CD14-positive monocyte (primary cell): ENCODE results near the gene ZSWIM1. TPM values are rescaled to one million over a fixed set of nuclear protein-coding genes. Genes with fewer than 3 reads are reported as not detected.

Source experiments
- DNase-seq, 3 donors: peaks; one replicate each; pipeline ENCODE4 v3.0.0-alpha.2; 2011 to 2022
- H2AFZ ChIP-seq: 2 replicates; pipeline ENCODE4 v1.6.0; 2012; ENCODE audit warnings: mild to moderate bottlenecking, low read depth, low read length, inconsistent platforms; ENCODE audit not compliant: insufficient read depth, poor library complexity, severe bottlenecking
- H3K27ac ChIP-seq, 2 donors: 1 replicate in 1 of 2; 2 replicates in 1 of 2; pipeline ENCODE4 v1.5.1; 2012 to 2013; ENCODE audit warnings: low read length in 2 of 2, control low read depth in 1 of 2, inconsistent platforms in 1 of 2, low read depth in 1 of 2, mild to moderate bottlenecking in 1 of 2
- H3K27me3 ChIP-seq, 2 donors: one replicate each; pipeline versions ENCODE4 v1.6.0 to v1.6.1; 2011 to 2013; ENCODE audit warnings: low read length in 2 of 2; ENCODE audit not compliant: control insufficient read depth in 2 of 2, insufficient read depth in 2 of 2
- H3K36me3 ChIP-seq, 2 donors: replicated peaks in 1 of 2; 1 replicate in 1 of 2; 2 replicates in 1 of 2; pipeline versions ENCODE4 v1.5.1 to v1.6.1; 2012 to 2013; ENCODE audit warnings: low read length in 2 of 2, control low read depth in 1 of 2, inconsistent platforms in 1 of 2, mild to moderate bottlenecking in 1 of 2; ENCODE audit not compliant: insufficient read depth in 2 of 2, control insufficient read depth in 1 of 2
- H3K4me1 ChIP-seq, 2 donors: 1 replicate in 1 of 2; 2 replicates in 1 of 2; pipeline versions ENCODE4 v1.5.1 to v1.6.1; 2012 to 2013; ENCODE audit warnings: low read length in 2 of 2, control low read depth in 1 of 2, inconsistent platforms in 1 of 2, mild to moderate bottlenecking in 1 of 2, moderate library complexity in 1 of 2; ENCODE audit not compliant: insufficient read depth in 2 of 2, control insufficient read depth in 1 of 2
- H3K4me2 ChIP-seq: replicated peaks from 2 replicates; pipeline ENCODE3; 2012; ENCODE audit warnings: low read length, moderate library complexity, mild to moderate bottlenecking; ENCODE audit not compliant: poor library complexity, severe bottlenecking; ENCODE audit errors: extremely low read depth
- H3K4me3 ChIP-seq, 3 experiments: fragments of 200-600 bp in 1 of 3; sonication (generic) in 1 of 3; replicated peaks in 1 of 3; 1 replicate in 2 of 3; 2 replicates in 1 of 3; pipeline ENCODE4 v1.5.1; 2011 to 2013; ENCODE audit warnings: low read length in 3 of 3, mild to moderate bottlenecking in 3 of 3, control low read depth in 2 of 3, low read depth in 2 of 3, inconsistent platforms in 1 of 3, moderate library complexity in 1 of 3
- H3K79me2 ChIP-seq: 2 replicates; pipeline ENCODE4 v1.6.0; 2012; ENCODE audit warnings: mild to moderate bottlenecking, control low read depth, inconsistent platforms, low read length, moderate library complexity; ENCODE audit not compliant: insufficient read depth
- H3K9ac ChIP-seq: 2 replicates; pipeline ENCODE4 v1.6.0; 2017; ENCODE audit warnings: low read length, mild to moderate bottlenecking; ENCODE audit not compliant: insufficient read depth, poor library complexity, severe bottlenecking
- H3K9me3 ChIP-seq, 2 donors: replicated peaks in 1 of 2; 1 replicate in 1 of 2; 2 replicates in 1 of 2; pipeline versions ENCODE4 v1.5.1 to v1.6.1; 2012 to 2013; ENCODE audit warnings: low read length in 2 of 2, control low read depth in 1 of 2; ENCODE audit not compliant: control insufficient read depth in 1 of 2, insufficient read depth in 1 of 2
- H4K20me1 ChIP-seq: 2 replicates; pipeline ENCODE4 v1.6.0; 2012; ENCODE audit warnings: mild to moderate bottlenecking, low read length, control low read depth, moderate library complexity; ENCODE audit not compliant: insufficient read depth
- H3K27ac Mint-ChIP-seq, 7 donors: one replicate each; pipeline ENCODE4 v1.8.0; 2020; ENCODE audit warnings: mild to moderate bottlenecking in 7 of 7, mixed read lengths in 7 of 7, moderate library complexity in 6 of 7, inconsistent platforms in 2 of 7
- H3K27me3 Mint-ChIP-seq, 3 donors: one replicate each; pipeline ENCODE4 v1.8.0; 2021 to 2022; ENCODE audit warnings: low read depth in 3 of 3, mild to moderate bottlenecking in 3 of 3, mixed read lengths in 3 of 3, moderate library complexity in 3 of 3, inconsistent platforms in 1 of 3
- H3K36me3 Mint-ChIP-seq, 2 donors: one replicate each; pipeline ENCODE4 v1.8.0; 2020; ENCODE audit warnings: mixed read lengths in 2 of 2, inconsistent platforms in 1 of 2, mild to moderate bottlenecking in 1 of 2
- H3K4me1 Mint-ChIP-seq: one replicate; pipeline ENCODE4 v1.8.0; 2020; ENCODE audit warnings: mild to moderate bottlenecking, mixed read lengths
- H3K4me3 Mint-ChIP-seq, 2 donors: one replicate each; pipeline ENCODE4 v1.8.0; 2020; ENCODE audit warnings: mild to moderate bottlenecking in 2 of 2, mixed read lengths in 2 of 2, moderate library complexity in 1 of 2
- H3K9me3 Mint-ChIP-seq, 7 donors: one replicate each; pipeline ENCODE4 v1.8.0; 2020 to 2022; ENCODE audit warnings: mixed read lengths in 7 of 7, mild to moderate bottlenecking in 6 of 7, moderate library complexity in 6 of 7, inconsistent platforms in 2 of 7
- CTCF ChIP-seq: fragments of 200-600 bp; IDR thresholded peaks from one replicate; pipeline ENCODE4 v1.8.0; 2022; ENCODE audit warnings: antibody characterized with exemption, mild to moderate bottlenecking
- WGBS: methylation state at CpG from one replicate; pipeline ENCODE4 v1.1.5; 2013; ENCODE audit warnings: missing lambda C conversion rate; ENCODE audit not compliant: insufficient coverage; 5-methylcytosine and 5-hydroxymethylcytosine counted together
- intact Hi-C, 2 donors: fragments of 100-400 bp; cut with micrococcal nuclease; formaldehyde crosslinking; loops; one replicate each; pipeline versions ENCODE4 v1.15.0 to v1.15.1; 2023
- polyA plus RNA-seq, 3 donors: library from polyadenylated mRNA; depleted of rRNA in 1 of 3; unstranded in 2 of 3; stranded (reverse) in 1 of 3; fragments of 300-500 nt in 2 of 3; fragments of >200 nt in 1 of 3; fragmentation: Illumina TruSeq in 2 of 3; gene quantifications; 1 replicate in 2 of 3; 2 replicates in 1 of 3; pipeline ENCODE4 v1.2.3, GENCODE V29; 2012 to 2021

Gene ZSWIM1
- polyA plus RNA-seq, 3 donors, result 2.5 to 2.6 (median 2.5) TPM

GRCh38 chr20:45859916-45860315 lies 21.1 kb upstream of the ZSWIM1 start:
- Mint-ChIP-seq H3K4me1 (peaks cover 30% of the 10 kb centered on the region), H3K36me3 (peaks cover 4 to 12% of the 10 kb centered on the region in 2 donors), H3K4me3 (no peak overlapping the region), H3K27me3 (peaks cover 0 to 1% (median 0%) of the 10 kb centered on the region in 3 donors), H3K27ac (no peak overlapping the region), H3K9me3 (no peaks in the 10 kb centered on the region)
- Histone ChIP-seq H3K27me3 (no peaks in the 10 kb centered on the region), H2AFZ (no peak overlapping the region), H3K9ac (no peak overlapping the region), H3K9me3 (no peaks in the 10 kb centered on the region), H3K4me3 (no peak overlapping the region), H3K79me2 (peaks cover 46% of the 10 kb centered on the region), H3K4me2 (no peak overlapping the region), H3K36me3 (peaks cover 2 to 3% of the 10 kb centered on the region in 2 donors), H3K27ac (no peak overlapping the region), H4K20me1 (no peaks in the 10 kb centered on the region), H3K4me1 (peaks cover 19 to 26% of the 10 kb centered on the region in 2 donors)
- intact Hi-C loops, result loop anchor here in 1 of 2 donors (5.0 kb wide), 1 partner anchor 32 kb away; the partner anchor contains the start of genes CTSA and NEURL2
- DNase-seq, result no peak
- WGBS, result 100% methylated on average over 2 of the region's 5 CpGs
- TF ChIP-seq CTCF, result no peak

GRCh38 chr20:45860560-45861220 lies 20.3 kb upstream of the ZSWIM1 start:
- intact Hi-C loops, result no loop called here
- peaks cover 19 to 25% of the 10 kb centered on the region in 2 donors for H3K4me1 ChIP-seq
- Mint-ChIP-seq H3K4me3 (no peak overlapping the region), H3K4me1 (peaks cover 30% of the 10 kb centered on the region), H3K36me3 (peaks cover 2 to 9% of the 10 kb centered on the region in 2 donors), H3K27ac (no peak overlapping the region), H3K9me3 (no peaks in the 10 kb centered on the region), H3K27me3 (peaks cover 0 to 1% (median 0%) of the 10 kb centered on the region in 3 donors)
- no peak overlapping the region for H3K4me3 ChIP-seq
- H3K36me3 ChIP-seq, result no peaks in the 10 kb centered on the region
- H3K79me2 ChIP-seq, result peaks cover 39% of the 10 kb centered on the region
- H2AFZ ChIP-seq, result no peak overlapping the region
- no peak overlapping the region for H3K9ac ChIP-seq
- no peaks in the 10 kb centered on the region for H4K20me1 ChIP-seq
- H3K27me3 ChIP-seq, result no peaks in the 10 kb centered on the region
- no peak overlapping the region for H3K27ac ChIP-seq
- DNase-seq, result no peak
- no peak for TF ChIP-seq CTCF
- no peaks in the 10 kb centered on the region for H3K9me3 ChIP-seq
- H3K4me2 ChIP-seq, result no peak overlapping the region
- 87% methylated on average over 5 of the region's 7 CpGs for WGBS
